ENCODE results near the gene ARHGAP6.

DNA sequence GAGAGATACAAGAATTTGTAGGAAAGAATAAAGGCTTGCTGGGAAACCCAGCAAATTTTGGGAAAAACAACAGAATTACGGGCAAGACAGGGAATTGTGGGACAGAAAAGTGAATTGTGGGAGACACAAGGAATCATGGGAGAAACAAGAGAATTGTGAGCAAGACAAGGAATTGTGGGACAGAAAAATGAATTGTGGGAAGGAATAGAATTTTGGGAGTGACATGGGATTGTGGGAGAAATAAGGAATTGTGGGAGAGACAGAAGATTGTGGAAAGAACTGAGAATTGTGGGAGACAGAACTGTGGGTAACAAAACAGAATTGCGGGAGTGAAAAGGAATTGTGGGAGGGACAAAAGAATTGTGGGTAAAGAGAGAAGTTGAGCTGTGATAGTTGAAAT is 555.8 kb downstream of the ARHGAP6 start:
- TF ChIP-seq, protein P1, sequence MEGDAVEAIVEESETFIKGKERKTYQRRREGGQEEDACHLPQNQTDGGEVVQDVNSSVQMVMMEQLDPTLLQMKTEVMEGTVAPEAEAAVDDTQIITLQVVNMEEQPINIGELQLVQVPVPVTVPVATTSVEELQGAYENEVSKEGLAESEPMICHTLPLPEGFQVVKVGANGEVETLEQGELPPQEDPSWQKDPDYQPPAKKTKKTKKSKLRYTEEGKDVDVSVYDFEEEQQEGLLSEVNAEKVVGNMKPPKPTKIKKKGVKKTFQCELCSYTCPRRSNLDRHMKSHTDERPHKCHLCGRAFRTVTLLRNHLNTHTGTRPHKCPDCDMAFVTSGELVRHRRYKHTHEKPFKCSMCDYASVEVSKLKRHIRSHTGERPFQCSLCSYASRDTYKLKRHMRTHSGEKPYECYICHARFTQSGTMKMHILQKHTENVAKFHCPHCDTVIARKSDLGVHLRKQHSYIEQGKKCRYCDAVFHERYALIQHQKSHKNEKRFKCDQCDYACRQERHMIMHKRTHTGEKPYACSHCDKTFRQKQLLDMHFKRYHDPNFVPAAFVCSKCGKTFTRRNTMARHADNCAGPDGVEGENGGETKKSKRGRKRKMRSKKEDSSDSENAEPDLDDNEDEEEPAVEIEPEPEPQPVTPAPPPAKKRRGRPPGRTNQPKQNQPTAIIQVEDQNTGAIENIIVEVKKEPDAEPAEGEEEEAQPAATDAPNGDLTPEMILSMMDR (IDR thresholded peaks at IDR 0.05; ENCODE audit: extremely low read depth in 1 of 2, insufficient read depth in 1 of 2, low read depth in 1 of 2, low read length in 2 of 2) = no peak
- TF ChIP-seq POLR2A (IDR thresholded peaks at IDR 0.05; ENCODE audit: low read depth, low read length) = no peak
- TF ChIP-seq EZH2 (IDR thresholded peaks at IDR 0.05; ENCODE audit: borderline replicate concordance, low read depth, low read length, severe bottlenecking) = no peak
- no peak for TF ChIP-seq JUN (IDR thresholded peaks at IDR 0.05; ENCODE audit: borderline replicate concordance, insufficient read depth, insufficient read length, low read depth)
- no peak for TF ChIP-seq POLR2AphosphoS5 (IDR thresholded peaks at IDR 0.05; ENCODE audit: insufficient read depth, low read depth, low read length)
- TF ChIP-seq, protein P2, sequence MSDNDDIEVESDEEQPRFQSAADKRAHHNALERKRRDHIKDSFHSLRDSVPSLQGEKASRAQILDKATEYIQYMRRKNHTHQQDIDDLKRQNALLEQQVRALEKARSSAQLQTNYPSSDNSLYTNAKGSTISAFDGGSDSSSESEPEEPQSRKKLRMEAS (IDR thresholded peaks at IDR 0.05; ENCODE audit: insufficient read depth, insufficient read length) = no peak
- no peak for TF ChIP-seq MYC (IDR thresholded peaks at IDR 0.05; ENCODE audit: low read depth, low read length)
